Measurements from ENCODE around the gene MTHFD2L. TPM values are rescaled to one million over a fixed set of nuclear protein-coding genes. Genes with fewer than 3 reads are reported as not detected.
A peak's percentile ranks its signal among the peaks of the same experiment; 100 is the strongest.

MTHFD2L gene
- total and polyA plus RNA-seq, 2 donors (not counting 3 experiments of a cell fraction or from before 2014, with no cell fraction given) = 6.9 to 15.2 TPM

DNA sequence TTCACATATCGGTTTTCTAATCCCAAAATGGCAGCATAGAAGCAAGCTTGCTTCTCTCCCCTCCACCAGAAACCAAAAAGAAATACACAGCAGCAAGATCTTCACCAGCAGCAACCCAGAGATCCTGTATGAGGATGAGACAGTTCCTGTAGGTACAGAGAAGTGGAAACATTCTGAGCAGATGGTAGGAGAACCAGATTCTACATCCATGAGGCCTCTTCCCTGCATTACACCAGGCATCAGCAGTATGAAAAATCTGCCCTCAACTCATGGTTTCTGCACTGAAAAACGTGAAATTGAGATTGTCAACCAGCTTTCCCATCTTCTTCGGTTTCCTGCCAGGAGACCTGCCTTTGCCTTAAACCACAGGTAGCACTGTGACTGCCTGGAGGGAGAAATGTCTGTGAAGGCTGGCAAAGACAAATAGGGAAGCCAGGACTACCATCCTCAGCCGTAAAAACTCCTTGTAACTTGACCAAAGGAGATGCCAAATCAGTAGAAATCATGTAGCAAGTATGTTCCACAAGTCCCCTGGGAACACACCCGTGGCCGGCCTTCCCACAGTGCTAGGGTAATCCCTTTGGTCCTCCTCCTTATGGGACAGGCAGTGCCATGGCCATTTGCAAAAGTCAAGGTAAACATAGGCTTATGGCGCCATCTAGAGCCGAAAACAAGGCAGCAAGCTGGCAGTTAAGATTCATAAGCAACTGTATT is 24.0 kb upstream of the MTHFD2L start:
- intact Hi-C loops (cut with micrococcal nuclease) = loop anchor here (1.0 to 5.0 kb wide), 12 partner anchors 35 to 823 kb away; partner anchors contain the start of genes CXCL2 and CXCL5
- no peaks in the 10 kb centered on the region for H3K27me3 ChIP-seq (ENCODE audit: control insufficient read depth in 2 of 2, insufficient read depth in 2 of 2, low read length in 2 of 2)
- peak overlapping the region; percentile 45 for H2AFZ ChIP-seq (ENCODE audit: low read depth, low read length)
- BruUV-seq (replicated peaks) = no TSS peak
- dilution Hi-C loops (cut with MboI; ENCODE audit: extremely low pct_ligation_motif_present, low sequenced_read_pairs) = no loop called here
- no peak overlapping the region for H3K9ac ChIP-seq (replicated peaks; ENCODE audit: extremely low read depth, insufficient read depth, low read length)
- no peaks in the 10 kb centered on the region for H3K4me1 ChIP-seq (ENCODE audit: control insufficient read depth, extremely low read depth, insufficient read depth, low read length)
- no peak overlapping the region for H3K4me3 ChIP-seq (replicated peaks in 1 of 3; ENCODE audit: insufficient read depth in 1 of 3, low read depth in 1 of 3, low read length in 3 of 3)
- H3K4me2 ChIP-seq (ENCODE audit: insufficient read depth, low read length) = no peak overlapping the region
- CTCF ChIA-PET = interaction anchor here (0.6 to 4.9 kb wide), 81 partner anchors 9 to 825 kb away, joined by 3 to 95 read pairs (median 5); partner anchors contain the start of genes CXCL1, CXCL2, CXCL3 and CXCL5
- no peaks in the 10 kb centered on the region for H3K9me1 ChIP-seq (replicated peaks; ENCODE audit: control insufficient read depth, extremely low read depth, insufficient read depth, low read length)
- DNase-seq (ENCODE audit: low read depth, low spot score) (peak; percentile 90), FAIRE-seq (peak; percentile 66)
- H4K20me1 ChIP-seq (replicated peaks; ENCODE audit: control insufficient read depth, extremely low read depth, insufficient read depth, low read length) = no peaks in the 10 kb centered on the region
- POLR2A ChIA-PET = interaction anchor here (0.9 to 1.5 kb wide), 2 partner anchors 36 to 135 kb away, joined by 3 read pairs; partner anchors contain the start of gene CXCL2
- no peaks in the 10 kb centered on the region for H3K9me3 ChIP-seq (replicated peaks; ENCODE audit: control insufficient read depth, insufficient read depth, low read length)
- no peaks in the 10 kb centered on the region for H3K79me2 ChIP-seq (ENCODE audit: control insufficient read depth, insufficient read depth, low read length)
- TF ChIP-seq, protein P1, sequence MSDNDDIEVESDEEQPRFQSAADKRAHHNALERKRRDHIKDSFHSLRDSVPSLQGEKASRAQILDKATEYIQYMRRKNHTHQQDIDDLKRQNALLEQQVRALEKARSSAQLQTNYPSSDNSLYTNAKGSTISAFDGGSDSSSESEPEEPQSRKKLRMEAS (IDR thresholded peaks at IDR 0.05; ENCODE audit: insufficient read depth, insufficient read length) = no peak
- TF ChIP-seq, protein P2, sequence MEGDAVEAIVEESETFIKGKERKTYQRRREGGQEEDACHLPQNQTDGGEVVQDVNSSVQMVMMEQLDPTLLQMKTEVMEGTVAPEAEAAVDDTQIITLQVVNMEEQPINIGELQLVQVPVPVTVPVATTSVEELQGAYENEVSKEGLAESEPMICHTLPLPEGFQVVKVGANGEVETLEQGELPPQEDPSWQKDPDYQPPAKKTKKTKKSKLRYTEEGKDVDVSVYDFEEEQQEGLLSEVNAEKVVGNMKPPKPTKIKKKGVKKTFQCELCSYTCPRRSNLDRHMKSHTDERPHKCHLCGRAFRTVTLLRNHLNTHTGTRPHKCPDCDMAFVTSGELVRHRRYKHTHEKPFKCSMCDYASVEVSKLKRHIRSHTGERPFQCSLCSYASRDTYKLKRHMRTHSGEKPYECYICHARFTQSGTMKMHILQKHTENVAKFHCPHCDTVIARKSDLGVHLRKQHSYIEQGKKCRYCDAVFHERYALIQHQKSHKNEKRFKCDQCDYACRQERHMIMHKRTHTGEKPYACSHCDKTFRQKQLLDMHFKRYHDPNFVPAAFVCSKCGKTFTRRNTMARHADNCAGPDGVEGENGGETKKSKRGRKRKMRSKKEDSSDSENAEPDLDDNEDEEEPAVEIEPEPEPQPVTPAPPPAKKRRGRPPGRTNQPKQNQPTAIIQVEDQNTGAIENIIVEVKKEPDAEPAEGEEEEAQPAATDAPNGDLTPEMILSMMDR (IDR thresholded peaks at IDR 0.05; ENCODE audit: extremely low read depth in 1 of 2, insufficient read depth in 1 of 2, low read depth in 1 of 2, low read length in 2 of 2) = peak; percentile 64 to 81
- H3K27ac ChIP-seq (ENCODE audit: insufficient read depth, low read depth, low read length) = no peak overlapping the region
- H3K36me3 ChIP-seq (ENCODE audit: control insufficient read depth in 2 of 2, extremely low read depth in 1 of 2, insufficient read depth in 2 of 2, low read length in 2 of 2) = no peaks in the 10 kb centered on the region

DNA sequence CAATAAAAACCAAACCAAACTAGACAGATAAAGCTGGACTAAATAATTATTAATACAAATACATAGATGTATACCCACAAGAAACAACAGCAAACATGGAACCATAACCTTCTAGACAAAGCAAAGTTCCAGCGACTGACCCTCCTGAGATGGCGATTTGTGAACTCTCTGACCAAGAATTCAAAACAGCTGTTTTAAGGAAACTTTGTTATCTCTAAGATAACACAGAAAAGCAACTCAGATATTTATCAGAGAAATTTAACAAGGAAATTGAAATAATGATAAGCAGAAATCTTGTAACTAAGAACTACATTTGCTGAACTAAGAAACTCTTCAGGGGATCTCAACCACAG is 23.4 kb upstream of the MTHFD2L start:
- Histone ChIP-seq H3K27me3 (ENCODE audit: control insufficient read depth in 2 of 2, insufficient read depth in 2 of 2, low read length in 2 of 2) (no peaks in the 10 kb centered on the region), H3K4me1 (ENCODE audit: control insufficient read depth, extremely low read depth, insufficient read depth, low read length) (no peaks in the 10 kb centered on the region), H4K20me1 (replicated peaks; ENCODE audit: control insufficient read depth, extremely low read depth, insufficient read depth, low read length) (no peaks in the 10 kb centered on the region), H3K4me2 (ENCODE audit: insufficient read depth, low read length) (no peak overlapping the region), H3K27ac (ENCODE audit: insufficient read depth, low read depth, low read length) (no peak overlapping the region), H2AFZ (ENCODE audit: low read depth, low read length) (peak overlapping the region; percentile 61), H3K9me1 (replicated peaks; ENCODE audit: control insufficient read depth, extremely low read depth, insufficient read depth, low read length) (no peaks in the 10 kb centered on the region), H3K36me3 (ENCODE audit: control insufficient read depth in 2 of 2, extremely low read depth in 1 of 2, insufficient read depth in 2 of 2, low read length in 2 of 2) (no peaks in the 10 kb centered on the region), H3K79me2 (ENCODE audit: control insufficient read depth, insufficient read depth, low read length) (no peaks in the 10 kb centered on the region), H3K4me3 (replicated peaks in 1 of 3; ENCODE audit: insufficient read depth in 1 of 3, low read depth in 1 of 3, low read length in 3 of 3) (no peak overlapping the region), H3K9ac (replicated peaks; ENCODE audit: extremely low read depth, insufficient read depth, low read length) (no peak overlapping the region), H3K9me3 (replicated peaks; ENCODE audit: control insufficient read depth, insufficient read depth, low read length) (no peaks in the 10 kb centered on the region)
- TF ChIP-seq, protein P1 (IDR thresholded peaks at IDR 0.05; ENCODE audit: insufficient read depth, insufficient read length) = no peak
- TF ChIP-seq GATA2 (IDR thresholded peaks at IDR 0.05; ENCODE audit: insufficient read depth, insufficient read length, low read depth, low read length) = peak; percentile 14
- dilution Hi-C loops (cut with MboI; ENCODE audit: extremely low pct_ligation_motif_present, low sequenced_read_pairs) (no loop called here), intact Hi-C loops (cut with micrococcal nuclease) (loop anchor here (1.0 to 5.0 kb wide), 12 partner anchors 35 to 823 kb away; partner anchors contain the start of genes CXCL2 and CXCL5)
- no TSS peak for BruUV-seq (replicated peaks)
- ChIA-PET CTCF (interaction anchor here (0.6 to 4.9 kb wide), 79 partner anchors 9 to 825 kb away, joined by 3 to 95 read pairs (median 5); partner anchors contain the start of genes CXCL1, CXCL2, CXCL3 and CXCL5), POLR2A (interaction anchor here (0.9 to 1.5 kb wide), 2 partner anchors 36 to 136 kb away, joined by 3 read pairs; partner anchors contain the start of gene CXCL2)
- no peak for FAIRE-seq
- no peak for DNase-seq (ENCODE audit: low read depth, low spot score)
